Uterus (tissue), 2 donors: ENCODE data around the gene AASDH.

Experiments
- POLR2A ChIP-seq, 2 donors: fragments of 450-650 bp; IDR thresholded peaks; one replicate each; pipeline ENCODE4 v1.6.1; 2016; ENCODE audit warnings: antibody characterized with exemption in 2 of 2, mild to moderate bottlenecking in 1 of 2, moderate library complexity in 1 of 2
- TF ChIP-seq, protein P1 (sequence below), 4 experiments: fragments of 200-600 bp in 2 of 4; fragments of 450-650 bp in 2 of 4; sonication (generic) in 2 of 4; IDR thresholded peaks; one replicate each; pipeline ENCODE4 v1.5.1; 2016 to 2019; ENCODE audit warnings: antibody characterized with exemption in 4 of 4, mild to moderate bottlenecking in 2 of 4, moderate library complexity in 1 of 4

DNA sequence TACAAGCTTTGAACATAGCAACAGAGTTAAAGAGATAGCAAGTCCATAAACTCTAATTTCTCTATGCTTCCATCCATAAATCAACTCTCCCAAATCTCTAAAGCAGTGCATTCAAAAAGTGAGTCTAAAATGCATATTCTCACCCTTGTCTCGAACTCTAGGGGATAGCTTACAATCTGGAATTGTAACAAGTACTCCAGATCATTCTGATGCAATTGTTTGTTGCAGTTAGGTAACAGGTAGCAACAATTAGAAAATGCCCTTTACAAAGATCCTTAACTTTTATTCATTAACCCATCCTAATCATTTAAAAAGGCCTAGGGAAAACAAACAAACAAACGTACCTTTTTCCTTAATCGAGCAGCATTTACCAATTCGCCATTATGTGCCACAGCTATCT lies 18.9 kb upstream of the AASDH start:
- TF ChIP-seq, protein P1, sequence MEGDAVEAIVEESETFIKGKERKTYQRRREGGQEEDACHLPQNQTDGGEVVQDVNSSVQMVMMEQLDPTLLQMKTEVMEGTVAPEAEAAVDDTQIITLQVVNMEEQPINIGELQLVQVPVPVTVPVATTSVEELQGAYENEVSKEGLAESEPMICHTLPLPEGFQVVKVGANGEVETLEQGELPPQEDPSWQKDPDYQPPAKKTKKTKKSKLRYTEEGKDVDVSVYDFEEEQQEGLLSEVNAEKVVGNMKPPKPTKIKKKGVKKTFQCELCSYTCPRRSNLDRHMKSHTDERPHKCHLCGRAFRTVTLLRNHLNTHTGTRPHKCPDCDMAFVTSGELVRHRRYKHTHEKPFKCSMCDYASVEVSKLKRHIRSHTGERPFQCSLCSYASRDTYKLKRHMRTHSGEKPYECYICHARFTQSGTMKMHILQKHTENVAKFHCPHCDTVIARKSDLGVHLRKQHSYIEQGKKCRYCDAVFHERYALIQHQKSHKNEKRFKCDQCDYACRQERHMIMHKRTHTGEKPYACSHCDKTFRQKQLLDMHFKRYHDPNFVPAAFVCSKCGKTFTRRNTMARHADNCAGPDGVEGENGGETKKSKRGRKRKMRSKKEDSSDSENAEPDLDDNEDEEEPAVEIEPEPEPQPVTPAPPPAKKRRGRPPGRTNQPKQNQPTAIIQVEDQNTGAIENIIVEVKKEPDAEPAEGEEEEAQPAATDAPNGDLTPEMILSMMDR (IDR thresholded peaks at IDR 0.05), result no peak
- TF ChIP-seq POLR2A (IDR thresholded peaks at IDR 0.05), result no peak
